Hepatocyte (in vitro differentiated cells): ENCODE data around the gene DOCK2. TPM values are rescaled to one million over a fixed set of nuclear protein-coding genes. Genes with fewer than 3 reads are reported as not detected.
"Not testable (repeated sequence)": the region's sequence is repeated elsewhere in the genome, so short reads cannot be mapped to it uniquely, and the experiment has no call there.

Experiments
- DNase-seq: peaks from one replicate; pipeline ENCODE4 v3.0.0-alpha.2; 2016; ENCODE audit warnings: low spot score
- H2AFZ ChIP-seq: fragments of 200-600 bp; sonication (generic); 2 replicates; pipeline ENCODE4 v1.6.0; 2016; ENCODE audit warnings: antibody characterized with exemption, mild to moderate bottlenecking
- H3K27ac ChIP-seq: fragments of 200-600 bp; sonication (generic); 2 replicates; pipeline ENCODE4 v1.5.1; 2016; ENCODE audit warnings: mild to moderate bottlenecking
- H3K27me3 ChIP-seq: fragments of 200-600 bp; sonication (generic); 2 replicates; pipeline ENCODE4 v1.6.1; 2016
- H3K36me3 ChIP-seq: fragments of 200-600 bp; sonication (generic); replicated peaks from 2 replicates; pipeline ENCODE4 v1.5.1; 2016; ENCODE audit warnings: low read depth; ENCODE audit not compliant: insufficient read depth
- H3K4me1 ChIP-seq: fragments of 200-600 bp; sonication (generic); 2 replicates; pipeline ENCODE4 v1.5.1; 2016; ENCODE audit warnings: mild to moderate bottlenecking, moderate library complexity; ENCODE audit not compliant: insufficient read depth
- H3K4me2 ChIP-seq: fragments of 200-600 bp; sonication (generic); 2 replicates; pipeline ENCODE4 v1.6.0; 2016
- H3K4me3 ChIP-seq: fragments of 200-600 bp; sonication (generic); 2 replicates; pipeline ENCODE4 v1.5.1; 2016; ENCODE audit warnings: mild to moderate bottlenecking
- H3K79me2 ChIP-seq: fragments of 200-600 bp; sonication (generic); 2 replicates; pipeline ENCODE4 v1.6.0; 2017; ENCODE audit warnings: mild to moderate bottlenecking
- H3K9me2 ChIP-seq: fragments of 200-600 bp; sonication (generic); replicated peaks from 2 replicates; pipeline ENCODE4 v1.6.0; 2017; ENCODE audit warnings: mild to moderate bottlenecking; ENCODE audit not compliant: insufficient read depth
- H3K9me3 ChIP-seq: fragments of 200-600 bp; sonication (generic); 2 replicates; pipeline ENCODE4 v1.5.1; 2016; ENCODE audit warnings: low read depth, mild to moderate bottlenecking
- H4K20me1 ChIP-seq: fragments of 200-600 bp; sonication (generic); 2 replicates; pipeline ENCODE4 v1.6.0; 2016; ENCODE audit warnings: mild to moderate bottlenecking; ENCODE audit not compliant: insufficient read depth, poor library complexity, severe bottlenecking
- EZH2 ChIP-seq: fragments of 200-600 bp; sonication (generic); IDR thresholded peaks from 2 replicates; pipeline ENCODE4 v1.6.1; 2016; ENCODE audit warnings: antibody characterized with exemption, mild to moderate bottlenecking, borderline replicate concordance
- EZH2phosphoT487 ChIP-seq: fragments of 200-600 bp; sonication (generic); IDR thresholded peaks from one replicate; pipeline ENCODE4 v1.6.1; 2018; ENCODE audit warnings: antibody characterized with exemption, mild to moderate bottlenecking, low read depth, moderate library complexity; ENCODE audit not compliant: unreplicated experiment, severe bottlenecking
- WGBS: methylation state at CpG from one replicate; pipeline ENCODE4 v1.1.6; 2016; ENCODE audit warnings: low lambda C conversion rate; ENCODE audit errors: missing lambda C conversion rate; 5-methylcytosine and 5-hydroxymethylcytosine counted together
- polyA plus RNA-seq: library from polyadenylated mRNA; unstranded; fragments of >200 nt; fragmentation: Nextera tagmentation; extraction: Ambion mirVana; gene quantifications from 2 replicates; pipeline ENCODE4 v1.2.1, GENCODE V29; 2016
- total RNA-seq: library from RNA; depleted of rRNA; stranded (reverse); fragments of >200 nt; gene quantifications from 2 replicates; pipeline ENCODE4 v1.2.3, GENCODE V29; 2014
- TF ChIP-seq, protein P1 (sequence below): fragments of 200-600 bp; sonication (generic); IDR thresholded peaks from 2 replicates; pipeline ENCODE4 v1.5.1; 2016; ENCODE audit warnings: antibody characterized with exemption, mild to moderate bottlenecking; ENCODE audit not compliant: poor library complexity

The DOCK2 gene
- total and polyA plus RNA-seq, 2 experiments from 2014 or later: 0.60 TPM; not detected in 1

- WGBS: 95% methylated on average over 6 of the region's 6 CpGs
- Histone ChIP-seq H3K9me2 (no peaks in the 10 kb centered on the region), H3K27ac (no peak overlapping the region), H3K4me3 (no peak overlapping the region), H3K9me3 (no peaks in the 10 kb centered on the region), H4K20me1 (no peaks in the 10 kb centered on the region), H3K79me2 (no peaks in the 10 kb centered on the region), H3K4me1 (peaks cover 7% of the 10 kb centered on the region), H3K27me3 (peaks cover 7% of the 10 kb centered on the region), H3K4me2 (no peak overlapping the region), H3K36me3 (no peaks in the 10 kb centered on the region), H2AFZ (no peak overlapping the region)
- no peak for TF ChIP-seq EZH2
- TF ChIP-seq, protein P1, sequence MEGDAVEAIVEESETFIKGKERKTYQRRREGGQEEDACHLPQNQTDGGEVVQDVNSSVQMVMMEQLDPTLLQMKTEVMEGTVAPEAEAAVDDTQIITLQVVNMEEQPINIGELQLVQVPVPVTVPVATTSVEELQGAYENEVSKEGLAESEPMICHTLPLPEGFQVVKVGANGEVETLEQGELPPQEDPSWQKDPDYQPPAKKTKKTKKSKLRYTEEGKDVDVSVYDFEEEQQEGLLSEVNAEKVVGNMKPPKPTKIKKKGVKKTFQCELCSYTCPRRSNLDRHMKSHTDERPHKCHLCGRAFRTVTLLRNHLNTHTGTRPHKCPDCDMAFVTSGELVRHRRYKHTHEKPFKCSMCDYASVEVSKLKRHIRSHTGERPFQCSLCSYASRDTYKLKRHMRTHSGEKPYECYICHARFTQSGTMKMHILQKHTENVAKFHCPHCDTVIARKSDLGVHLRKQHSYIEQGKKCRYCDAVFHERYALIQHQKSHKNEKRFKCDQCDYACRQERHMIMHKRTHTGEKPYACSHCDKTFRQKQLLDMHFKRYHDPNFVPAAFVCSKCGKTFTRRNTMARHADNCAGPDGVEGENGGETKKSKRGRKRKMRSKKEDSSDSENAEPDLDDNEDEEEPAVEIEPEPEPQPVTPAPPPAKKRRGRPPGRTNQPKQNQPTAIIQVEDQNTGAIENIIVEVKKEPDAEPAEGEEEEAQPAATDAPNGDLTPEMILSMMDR: no peak
- no peak for TF ChIP-seq EZH2phosphoT487
- no peak for DNase-seq
These were observed 169.0 kb downstream of the DOCK2 start for GRCh38 chr5:169805937-169806700.

GRCh38 chr5:169808118-169808581, 171.1 kb downstream of the DOCK2 start:
- Histone ChIP-seq H3K36me3 (no peaks in the 10 kb centered on the region), H3K27me3 (peaks cover 7% of the 10 kb centered on the region), H4K20me1 (no peaks in the 10 kb centered on the region), H2AFZ (no peak overlapping the region), H3K4me2 (no peak overlapping the region), H3K79me2 (no peaks in the 10 kb centered on the region), H3K27ac (no peak overlapping the region), H3K9me2 (no peaks in the 10 kb centered on the region), H3K4me3 (no peak overlapping the region), H3K9me3 (no peaks in the 10 kb centered on the region), H3K4me1 (peaks cover 7% of the 10 kb centered on the region)
- no peak for DNase-seq
- TF ChIP-seq EZH2phosphoT487: no peak
- no peak for TF ChIP-seq EZH2
- TF ChIP-seq, protein P1: no peak
- 26% methylated on average over 2 of the region's 2 CpGs for WGBS

DNA sequence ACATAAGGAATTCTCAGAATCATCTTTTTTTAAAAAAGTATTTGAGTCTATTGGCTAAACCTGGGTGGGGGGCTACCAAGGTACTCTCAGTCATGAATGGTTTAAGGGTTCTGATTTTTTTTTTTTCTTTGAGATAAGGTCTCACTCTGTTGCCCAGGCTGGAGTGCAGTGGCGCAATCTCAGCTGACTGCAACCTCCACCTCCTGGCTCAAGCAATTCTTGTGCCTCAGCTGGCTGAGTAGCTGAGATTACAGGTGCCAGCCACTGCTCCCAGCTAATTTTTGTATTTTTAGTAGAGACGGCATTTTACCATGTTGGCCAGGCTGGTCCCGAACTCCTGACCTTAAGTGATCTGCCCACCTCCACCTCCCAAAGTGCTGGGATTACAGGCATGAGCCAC, 171.8 kb downstream of the DOCK2 start:
- H3K4me1 ChIP-seq, H3K4me3 ChIP-seq, H2AFZ ChIP-seq, H3K4me2 ChIP-seq, H3K79me2 ChIP-seq, H3K9me2 ChIP-seq, H4K20me1 ChIP-seq, H3K27me3 ChIP-seq, H3K9me3 ChIP-seq, H3K36me3 ChIP-seq, DNase-seq, H3K27ac ChIP-seq: not testable (repeated sequence)
- 88% methylated on average over 3 of the region's 3 CpGs for WGBS

DNA sequence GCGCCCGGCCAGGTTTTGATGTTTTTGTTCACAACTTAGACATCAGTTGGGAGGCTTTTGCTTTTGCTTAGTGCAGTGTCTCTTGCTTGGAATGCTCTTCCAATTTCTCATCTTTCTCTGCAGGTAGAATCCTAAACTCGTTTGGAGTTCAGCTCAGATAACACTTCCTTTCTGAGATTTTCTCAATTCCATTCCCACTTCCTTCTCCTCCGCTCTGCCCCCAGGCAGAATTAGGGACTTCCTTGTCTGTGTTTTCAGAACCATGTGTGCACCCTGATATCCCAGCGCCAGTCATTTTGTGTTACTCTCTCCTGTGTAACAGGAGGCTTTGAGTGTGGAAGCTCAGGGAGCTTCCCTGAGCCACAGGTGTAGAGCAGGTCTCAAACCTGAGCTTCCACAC, 172.2 kb downstream of the DOCK2 start:
- no peaks in the 10 kb centered on the region for H3K79me2 ChIP-seq
- H4K20me1 ChIP-seq: no peaks in the 10 kb centered on the region
- no peak overlapping the region for H3K4me3 ChIP-seq
- H3K9me2 ChIP-seq: no peaks in the 10 kb centered on the region
- no peak for TF ChIP-seq EZH2phosphoT487
- TF ChIP-seq, protein P1: no peak
- no peak for TF ChIP-seq EZH2
- H3K9me3 ChIP-seq: no peaks in the 10 kb centered on the region
- H3K4me1 ChIP-seq: no peaks in the 10 kb centered on the region
- H2AFZ ChIP-seq: no peak overlapping the region
- 65% methylated on average over 5 of the region's 5 CpGs for WGBS
- H3K27me3 ChIP-seq: peaks cover 7% of the 10 kb centered on the region
- no peaks in the 10 kb centered on the region for H3K36me3 ChIP-seq
- no peak overlapping the region for H3K27ac ChIP-seq
- no peak overlapping the region for H3K4me2 ChIP-seq
- no peak for DNase-seq
